ENCODE results near the gene ZNF764.

ZNF764 gene

GRCh38 chr16:30521873-30522641, 36.1 kb downstream of the ZNF764 start:
- no peak for DNase-seq (ENCODE audit: low read depth)
- TF ChIP-seq CTCF (IDR thresholded peaks at IDR 0.05; ENCODE audit: low read depth, low read length, missing control alignments): no peak
- in situ Hi-C loops (cut with HindIII; ENCODE audit: low sequenced_read_pairs): no loop called here
- no peak overlapping the region for H3K4me3 ChIP-seq (ENCODE audit: low read depth, low read length)

GRCh38 chr16:30521476-30521872, 36.7 kb downstream of the ZNF764 start:
- in situ Hi-C loops (cut with HindIII; ENCODE audit: low sequenced_read_pairs): no loop called here
- no peak for TF ChIP-seq CTCF (IDR thresholded peaks at IDR 0.05; ENCODE audit: low read depth, low read length, missing control alignments)
- no peak for DNase-seq (ENCODE audit: low read depth)
- H3K4me3 ChIP-seq (ENCODE audit: low read depth, low read length): no peak overlapping the region

DNA sequence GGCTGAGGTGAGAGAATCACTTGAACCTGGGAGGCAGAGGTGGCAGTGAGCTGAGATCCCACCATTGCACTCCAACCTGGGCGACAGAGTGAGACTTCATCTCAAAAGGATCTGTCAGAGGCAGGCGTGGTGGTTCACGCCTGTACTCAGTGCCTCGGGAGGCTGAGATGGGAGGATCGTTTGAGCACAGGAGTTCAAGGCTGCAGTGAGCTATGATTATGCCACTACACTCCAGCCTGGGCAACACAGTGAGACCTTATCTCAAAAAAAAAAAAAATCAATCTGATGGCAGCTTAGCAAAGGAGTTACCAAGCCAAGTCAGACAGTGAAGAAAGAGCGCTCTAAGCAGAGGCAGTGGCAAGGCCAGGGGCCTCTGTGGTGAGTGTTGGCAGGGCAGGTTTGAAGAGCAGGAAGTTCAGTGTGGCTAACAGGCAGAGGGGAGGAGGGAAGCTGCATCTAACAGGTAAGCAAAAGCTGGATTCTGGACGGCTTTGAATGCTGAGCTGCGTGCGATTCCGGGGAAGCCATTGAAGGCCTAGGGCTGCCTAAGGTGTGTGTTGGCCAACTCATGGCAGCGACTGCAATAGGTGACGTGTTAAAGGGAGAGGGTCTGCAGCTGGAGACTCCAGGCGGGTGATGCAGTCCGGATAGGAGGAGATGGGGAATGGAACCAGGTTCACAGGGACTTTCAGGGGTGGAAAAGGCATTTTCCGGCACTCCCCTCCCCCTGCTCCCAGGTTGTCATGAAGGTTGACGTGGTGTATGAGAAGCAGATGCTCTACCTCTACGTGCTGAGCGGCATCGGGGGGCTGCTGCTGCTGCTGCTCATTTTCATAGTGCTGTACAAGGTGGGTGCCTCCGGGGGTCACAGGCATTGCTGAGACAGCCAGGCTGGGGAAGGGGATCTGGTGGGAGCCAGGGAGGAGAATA, 38.8 kb downstream of the ZNF764 start:
- TF ChIP-seq CTCF (IDR thresholded peaks at IDR 0.05; ENCODE audit: low read depth, low read length, missing control alignments): no peak
- H3K4me3 ChIP-seq (ENCODE audit: low read depth, low read length): no peak overlapping the region
- DNase-seq (ENCODE audit: low read depth): no peak
- in situ Hi-C loops (cut with HindIII; ENCODE audit: low sequenced_read_pairs): no loop called here

DNA sequence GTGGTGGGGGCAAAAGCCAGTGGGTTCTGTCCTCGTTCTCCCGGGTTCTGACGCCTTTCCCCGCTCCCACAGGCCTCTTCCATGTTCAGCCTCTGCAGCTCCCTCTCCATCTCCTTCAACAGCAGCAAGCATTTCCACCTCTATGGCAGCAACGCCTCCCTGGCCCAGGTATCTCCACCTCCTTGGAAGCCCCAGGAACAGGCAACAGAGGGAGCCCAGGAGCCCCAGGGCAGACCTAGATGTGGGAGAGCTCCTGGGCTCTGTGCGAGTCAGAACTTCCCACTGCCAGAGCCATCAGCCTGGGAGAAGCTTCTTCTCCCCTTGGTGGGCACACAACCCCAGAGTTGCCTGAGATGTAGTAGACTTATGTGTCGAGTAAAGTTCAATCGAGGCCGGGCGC, 39.6 kb downstream of the ZNF764 start:
- no peak for TF ChIP-seq CTCF (IDR thresholded peaks at IDR 0.05; ENCODE audit: low read depth, low read length, missing control alignments)
- no peak for DNase-seq (ENCODE audit: low read depth)
- in situ Hi-C loops (cut with HindIII; ENCODE audit: low sequenced_read_pairs): no loop called here
- no peak overlapping the region for H3K4me3 ChIP-seq (ENCODE audit: low read depth, low read length)

GRCh38 chr16:30515275-30515674, 42.9 kb downstream of the ZNF764 start:
- TF ChIP-seq CTCF (IDR thresholded peaks at IDR 0.05; ENCODE audit: low read depth, low read length, missing control alignments): no peak
- H3K4me3 ChIP-seq (ENCODE audit: low read depth, low read length): no peak overlapping the region
- in situ Hi-C loops (cut with HindIII; ENCODE audit: low sequenced_read_pairs): no loop called here
- no peak for DNase-seq (ENCODE audit: low read depth)

GRCh38 chr16:30511509-30511908, 46.7 kb downstream of the ZNF764 start:
- in situ Hi-C loops (cut with HindIII; ENCODE audit: low sequenced_read_pairs): no loop called here
- DNase-seq (ENCODE audit: low read depth): no peak
- H3K4me3 ChIP-seq (ENCODE audit: low read depth, low read length): no peak overlapping the region
- TF ChIP-seq CTCF (IDR thresholded peaks at IDR 0.05; ENCODE audit: low read depth, low read length, missing control alignments): no peak

Measured in astrocyte of the cerebellum (primary cell).